ENCODE data around the gene RASSF9. TPM values are rescaled to one million over a fixed set of nuclear protein-coding genes. Genes with fewer than 3 reads are reported as not detected.

The RASSF9 gene
- total RNA-seq, 2 donors from 2014 or later, result 2.4 to 3.2 TPM

DNA sequence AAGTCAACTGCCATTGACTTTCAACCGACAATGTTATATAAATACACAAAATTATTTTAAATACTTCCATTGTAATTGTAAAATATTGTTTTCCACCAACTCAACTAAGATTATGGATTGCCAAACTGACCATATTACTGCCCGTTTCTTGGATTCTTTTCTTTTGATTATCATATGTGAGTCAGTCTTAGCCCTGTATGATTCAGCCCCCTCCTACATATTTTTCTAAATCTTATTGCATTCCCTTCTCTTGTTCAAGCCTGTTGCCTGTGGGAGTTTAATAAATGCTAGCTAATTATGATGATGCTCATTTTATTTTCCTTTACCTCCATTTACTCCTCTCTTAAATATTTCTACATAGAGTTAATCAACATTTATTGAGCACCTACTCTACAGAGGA lies 6.8 kb downstream of the RASSF9 start:
- TF ChIP-seq, protein P1, sequence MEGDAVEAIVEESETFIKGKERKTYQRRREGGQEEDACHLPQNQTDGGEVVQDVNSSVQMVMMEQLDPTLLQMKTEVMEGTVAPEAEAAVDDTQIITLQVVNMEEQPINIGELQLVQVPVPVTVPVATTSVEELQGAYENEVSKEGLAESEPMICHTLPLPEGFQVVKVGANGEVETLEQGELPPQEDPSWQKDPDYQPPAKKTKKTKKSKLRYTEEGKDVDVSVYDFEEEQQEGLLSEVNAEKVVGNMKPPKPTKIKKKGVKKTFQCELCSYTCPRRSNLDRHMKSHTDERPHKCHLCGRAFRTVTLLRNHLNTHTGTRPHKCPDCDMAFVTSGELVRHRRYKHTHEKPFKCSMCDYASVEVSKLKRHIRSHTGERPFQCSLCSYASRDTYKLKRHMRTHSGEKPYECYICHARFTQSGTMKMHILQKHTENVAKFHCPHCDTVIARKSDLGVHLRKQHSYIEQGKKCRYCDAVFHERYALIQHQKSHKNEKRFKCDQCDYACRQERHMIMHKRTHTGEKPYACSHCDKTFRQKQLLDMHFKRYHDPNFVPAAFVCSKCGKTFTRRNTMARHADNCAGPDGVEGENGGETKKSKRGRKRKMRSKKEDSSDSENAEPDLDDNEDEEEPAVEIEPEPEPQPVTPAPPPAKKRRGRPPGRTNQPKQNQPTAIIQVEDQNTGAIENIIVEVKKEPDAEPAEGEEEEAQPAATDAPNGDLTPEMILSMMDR (IDR thresholded peaks at IDR 0.05), result no peak
- H3K27me3 ChIP-seq (replicated peaks; ENCODE audit: insufficient read depth), result no peaks in the 10 kb centered on the region
- H3K9me3 ChIP-seq, result no peaks in the 10 kb centered on the region
- H3K36me3 ChIP-seq, result no peaks in the 10 kb centered on the region
- no peak for ATAC-seq (ENCODE audit: insufficient number of reproducible peaks, low FRiP score, low read depth)
- no peak overlapping the region for H3K4me3 ChIP-seq
- H3K4me1 ChIP-seq (ENCODE audit: control insufficient read depth in 1 of 2, low read depth in 2 of 2), result peaks cover 0 to 28% of the 10 kb centered on the region in 2 donors
- no peak for DNase-seq (ENCODE audit: low spot score)
- no peak overlapping the region for H3K27ac ChIP-seq

DNA sequence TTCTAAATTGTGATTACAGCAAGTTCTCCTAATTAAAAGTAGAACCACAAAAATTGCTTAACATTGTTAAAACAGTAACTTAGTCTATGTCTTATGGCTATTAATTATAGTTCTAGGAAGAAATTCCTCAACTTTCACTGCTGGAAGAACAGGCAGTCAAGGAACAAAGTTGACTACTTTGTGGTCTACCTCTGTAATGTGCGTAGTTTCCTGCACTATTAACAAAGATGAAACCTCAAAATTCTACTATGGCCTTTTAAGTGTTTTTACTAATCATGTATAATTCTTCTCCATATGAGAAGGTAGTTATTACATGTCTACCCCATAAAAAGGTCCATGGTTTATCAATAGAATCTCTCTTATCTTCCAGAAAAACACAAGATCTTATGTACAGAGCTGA lies 7.6 kb downstream of the RASSF9 start:
- ATAC-seq (ENCODE audit: insufficient number of reproducible peaks, low FRiP score, low read depth) (no peak), DNase-seq (ENCODE audit: low spot score) (no peak)
- H3K27me3 ChIP-seq (replicated peaks; ENCODE audit: insufficient read depth), result no peaks in the 10 kb centered on the region
- TF ChIP-seq, protein P1 (IDR thresholded peaks at IDR 0.05), result no peak
- no peak overlapping the region for H3K27ac ChIP-seq
- no peaks in the 10 kb centered on the region for H3K9me3 ChIP-seq
- no peaks in the 10 kb centered on the region for H3K36me3 ChIP-seq
- H3K4me1 ChIP-seq (ENCODE audit: control insufficient read depth in 1 of 2, low read depth in 2 of 2), result peaks cover 0 to 19% of the 10 kb centered on the region in 2 donors
- no peak overlapping the region for H3K4me3 ChIP-seq

DNA sequence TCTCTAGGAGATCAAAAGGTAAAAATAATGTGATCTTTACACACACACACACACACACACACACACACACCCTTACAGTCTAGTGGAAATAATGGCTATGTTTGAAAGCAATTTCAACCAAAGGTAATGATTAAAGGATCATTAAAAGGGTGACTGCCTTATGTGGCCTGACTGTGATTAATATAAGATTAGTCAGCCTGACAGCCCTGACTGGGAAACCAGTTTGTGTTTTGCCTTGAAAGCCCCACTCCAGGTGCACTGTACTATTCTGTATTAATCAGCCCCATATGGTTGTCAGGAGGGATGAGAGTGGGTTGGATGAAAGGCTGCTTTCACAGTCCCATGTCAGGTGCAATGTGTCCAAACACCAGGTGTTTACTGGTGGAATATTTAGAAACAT lies 10.5 kb downstream of the RASSF9 start:
- ATAC-seq (ENCODE audit: insufficient number of reproducible peaks, low FRiP score, low read depth), result no peak
- no peaks in the 10 kb centered on the region for H3K27me3 ChIP-seq (replicated peaks; ENCODE audit: insufficient read depth)
- H3K27ac ChIP-seq, result no peak overlapping the region
- H3K4me3 ChIP-seq, result no peak overlapping the region
- TF ChIP-seq, protein P1 (IDR thresholded peaks at IDR 0.05), result no peak
- no peak for DNase-seq (ENCODE audit: low spot score)
- no peaks in the 10 kb centered on the region for H3K36me3 ChIP-seq
- H3K9me3 ChIP-seq, result no peaks in the 10 kb centered on the region
- H3K4me1 ChIP-seq (ENCODE audit: control insufficient read depth in 1 of 2, low read depth in 2 of 2), result peaks cover 0 to 9% of the 10 kb centered on the region in 2 donors

DNA sequence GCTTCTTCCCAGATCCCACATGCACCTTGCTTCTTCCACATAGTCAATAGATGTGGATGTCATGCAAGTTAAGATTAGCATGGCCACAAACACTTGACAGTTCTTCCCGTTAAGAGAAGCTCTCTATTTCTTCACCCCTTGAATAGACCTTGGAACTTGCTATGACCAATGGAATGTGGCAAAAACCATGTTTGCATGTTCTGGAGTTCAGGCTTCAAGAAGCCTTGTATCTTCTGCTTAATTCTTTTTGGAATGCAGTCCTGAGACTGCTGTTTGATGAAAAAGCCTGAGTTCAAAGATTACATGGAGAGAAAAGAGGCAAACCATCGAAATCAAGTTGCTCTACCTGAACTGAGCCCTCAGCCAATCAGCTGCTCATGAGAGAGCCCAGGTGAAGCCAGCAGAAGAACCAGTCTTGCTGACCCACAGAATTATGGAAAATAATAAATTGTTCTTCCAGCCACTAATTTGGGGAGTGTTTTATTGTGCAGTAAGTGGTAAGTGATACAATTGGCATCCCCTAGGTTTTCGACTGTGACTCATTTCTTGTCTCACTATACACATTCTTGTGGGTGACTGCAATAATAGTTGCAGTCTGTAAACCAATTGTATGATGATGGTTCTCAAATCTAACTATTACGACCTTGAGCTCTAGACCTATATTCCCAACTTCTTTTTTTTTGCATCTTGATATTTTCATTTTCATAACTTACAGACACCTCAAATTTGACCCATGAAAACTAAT lies 12.6 kb downstream of the RASSF9 start:
- Histone ChIP-seq H3K27me3 (replicated peaks; ENCODE audit: insufficient read depth) (no peaks in the 10 kb centered on the region), H3K4me3 (no peak overlapping the region), H3K27ac (no peak overlapping the region), H3K36me3 (no peaks in the 10 kb centered on the region), H3K9me3 (no peaks in the 10 kb centered on the region), H3K4me1 (ENCODE audit: control insufficient read depth in 1 of 2, low read depth in 2 of 2) (no peaks in the 10 kb centered on the region)
- no peak for ATAC-seq (ENCODE audit: insufficient number of reproducible peaks, low FRiP score, low read depth)
- DNase-seq (ENCODE audit: low spot score), result no peak
- TF ChIP-seq, protein P1 (IDR thresholded peaks at IDR 0.05), result no peak

DNA sequence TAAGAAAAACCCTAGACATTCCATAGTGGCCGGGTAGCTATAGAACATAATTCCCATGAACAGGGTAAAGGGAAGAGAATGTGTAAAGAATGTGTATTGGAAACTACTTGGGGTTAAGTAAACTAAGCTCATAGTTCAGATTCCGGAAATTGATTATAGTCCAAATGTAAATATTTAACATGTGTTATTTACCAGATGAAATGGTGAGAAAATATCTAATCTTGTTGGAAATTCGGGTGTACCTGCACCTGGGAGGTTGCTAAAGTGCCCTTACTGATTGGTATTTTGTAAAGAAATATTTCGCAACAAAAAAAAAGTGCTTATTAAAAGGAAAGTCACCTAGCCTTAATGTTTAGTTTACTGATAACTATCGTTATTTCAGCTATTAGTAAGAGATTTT lies 14.4 kb downstream of the RASSF9 start:
- no peak overlapping the region for H3K27ac ChIP-seq
- TF ChIP-seq, protein P1 (IDR thresholded peaks at IDR 0.05), result no peak
- no peak for DNase-seq (ENCODE audit: low spot score)
- no peak overlapping the region for H3K4me3 ChIP-seq
- H3K27me3 ChIP-seq (replicated peaks; ENCODE audit: insufficient read depth), result no peaks in the 10 kb centered on the region
- no peaks in the 10 kb centered on the region for H3K4me1 ChIP-seq (ENCODE audit: control insufficient read depth in 1 of 2, low read depth in 2 of 2)
- no peak for ATAC-seq (ENCODE audit: insufficient number of reproducible peaks, low FRiP score, low read depth)
- H3K9me3 ChIP-seq, result no peaks in the 10 kb centered on the region
- H3K36me3 ChIP-seq, result no peaks in the 10 kb centered on the region

Data from thoracic aorta (tissue), 2 donors.